GM18508 (cell line): Measurements from ENCODE around the gene METTL13.

Experiments used
- ATAC-seq: cut with Tn5 transposase; IDR thresholded peaks from one replicate; pipeline ENCODE4 v1.9.1; 2021; ENCODE audit warnings: moderate number of reproducible peaks; ENCODE audit not compliant: insufficient read depth, unreplicated experiment

Gene METTL13

GRCh38 chr1:171781176-171781875, at the start of gene METTL13:
METTL13 (plus strand) TSS chr1:171781660; CDS start chr1:171781968, 308 bp downstream.
- ATAC-seq: peak; percentile 93

- ATAC-seq: no peak
Measured at GRCh38 chr1:171736196-171736595, 45.3 kb upstream of the METTL13 start.

- no peak for ATAC-seq
Measured at GRCh38 chr1:171738911-171739310, 42.5 kb upstream of the METTL13 start.

GRCh38 chr1:171739656-171740055, 41.8 kb upstream of the METTL13 start:
- ATAC-seq: no peak

- no peak for ATAC-seq
Measured at GRCh38 chr1:171740356-171740863, 41.0 kb upstream of the METTL13 start.

GRCh38 chr1:171740987-171741871, 40.2 kb upstream of the METTL13 start:
- no peak for ATAC-seq

- peak; percentile 86 for ATAC-seq
Measured at GRCh38 chr1:171741872-171742576, 39.4 kb upstream of the METTL13 start, which contains the start of gene VAMP4. VAMP4 (minus strand) TSS chr1:171742065; CDS start chr1:171738414, 3,651 bp downstream.

- ATAC-seq: no peak
Measured at GRCh38 chr1:171742577-171742922, 38.9 kb upstream of the METTL13 start.

GRCh38 chr1:171743081-171743870, 38.2 kb upstream of the METTL13 start:
- no peak for ATAC-seq

- ATAC-seq: no peak
Measured at GRCh38 chr1:171744986-171745385, 36.5 kb upstream of the METTL13 start.

GRCh38 chr1:171748651-171749050, 32.8 kb upstream of the METTL13 start:
- no peak for ATAC-seq

GRCh38 chr1:171751221-171751620, 30.2 kb upstream of the METTL13 start:
- ATAC-seq: no peak

GRCh38 chr1:171753182-171753581, 28.3 kb upstream of the METTL13 start:
- ATAC-seq: no peak

GRCh38 chr1:171753685-171754352, 27.6 kb upstream of the METTL13 start:
- no peak for ATAC-seq

GRCh38 chr1:171754353-171754705, 27.1 kb upstream of the METTL13 start:
- no peak for ATAC-seq

GRCh38 chr1:171754971-171755370, 26.5 kb upstream of the METTL13 start:
- no peak for ATAC-seq

- ATAC-seq: no peak
Measured at GRCh38 chr1:171756856-171757255, 24.6 kb upstream of the METTL13 start.

- no peak for ATAC-seq
Measured at GRCh38 chr1:171758011-171758410, 23.4 kb upstream of the METTL13 start.

- ATAC-seq: no peak
Measured at GRCh38 chr1:171762143-171762563, 19.3 kb upstream of the METTL13 start.
